T-cell (primary cell): ENCODE measurements around the gene TBX4. TPM values are rescaled to one million over a fixed set of nuclear protein-coding genes. Genes with fewer than 3 reads are reported as not detected.
"Not testable (repeated sequence)": the region's sequence is repeated elsewhere in the genome, so short reads cannot be mapped to it uniquely, and the experiment has no call there.

Source experiments
- ATAC-seq, 4 experiments: fragments of 200-7000 bp in 3 of 4; fragments of 150-1000 bp in 1 of 4; cut with Tn5 transposase; replicated peaks in 1 of 4; 1 replicate in 3 of 4; 2 replicates in 1 of 4; pipeline ENCODE4 v1.10.0; 2021; ENCODE audit warnings: moderate library complexity in 3 of 4, mild to moderate bottlenecking in 2 of 4, moderate number of reproducible peaks in 1 of 4
- CTCF ChIA-PET, 2 donors: fragments of 300-600 bp; sonication (Branson Sonifier 250); formaldehyde crosslinking; loops; one replicate each; lab custom pipeline; 2022; ENCODE audit warnings: antibody characterized with exemption in 2 of 2; lab: Charles Lee
- POLR2A ChIA-PET, 2 donors: fragments of 300-600 bp; sonication (Branson Sonifier 250); formaldehyde crosslinking; loops; one replicate each; lab custom pipeline; 2022; ENCODE audit warnings: antibody characterized with exemption in 2 of 2; lab: Charles Lee
- DNase-seq, 35 experiments: peaks; one replicate each; pipeline versions ENCODE4 v3.0.0 to v3.0.0-alpha.2; 2013 to 2023
- H3K27ac ChIP-seq: one replicate; pipeline ENCODE4 v1.5.1; 2013; ENCODE audit warnings: low read length
- H3K27me3 ChIP-seq, 2 experiments: replicated peaks in 1 of 2; 1 replicate in 1 of 2; 2 replicates in 1 of 2; pipeline versions ENCODE4 v1.6.1 to v1.7.0; 2013; ENCODE audit warnings: low read length in 1 of 2, mixed read lengths in 1 of 2; ENCODE audit not compliant: control insufficient read depth in 2 of 2, insufficient read depth in 2 of 2; ENCODE audit errors: extremely low read depth in 1 of 2
- H3K36me3 ChIP-seq, 2 donors: 1 replicate in 1 of 2; 2 replicates in 1 of 2; pipeline versions ENCODE4 v1.6.1 to v1.7.0; 2013; ENCODE audit warnings: low read length in 1 of 2; ENCODE audit not compliant: control insufficient read depth in 2 of 2, insufficient read depth in 1 of 2; ENCODE audit errors: extremely low read depth in 1 of 2
- H3K4me1 ChIP-seq, 2 experiments: 1 replicate in 1 of 2; 2 replicates in 1 of 2; pipeline versions ENCODE4 v1.6.1 to v1.7.0; 2013; ENCODE audit warnings: low read length in 2 of 2, mixed read lengths in 1 of 2; ENCODE audit not compliant: insufficient read depth in 2 of 2, control insufficient read depth in 1 of 2; ENCODE audit errors: extremely low read depth in 1 of 2
- H3K4me3 ChIP-seq, 2 donors: 1 replicate in 1 of 2; 2 replicates in 1 of 2; pipeline versions ENCODE4 v1.5.1 to v1.7.0; 2013; ENCODE audit warnings: mild to moderate bottlenecking in 2 of 2, low read length in 1 of 2, moderate library complexity in 1 of 2; ENCODE audit not compliant: control insufficient read depth in 1 of 2; ENCODE audit errors: extremely low read depth in 1 of 2
- H3K9me3 ChIP-seq: 2 replicates; pipeline ENCODE4 v1.7.0; 2013
- H3K27ac Mint-ChIP-seq, 2 donors: one replicate each; pipeline ENCODE4 v1.8.0; 2020 to 2021; ENCODE audit warnings: mild to moderate bottlenecking in 2 of 2, mixed read lengths in 2 of 2
- H3K27me3 Mint-ChIP-seq, 2 donors: one replicate each; pipeline ENCODE4 v1.8.0; 2021 to 2022; ENCODE audit warnings: mixed read lengths in 2 of 2
- H3K36me3 Mint-ChIP-seq: one replicate; pipeline ENCODE4 v1.8.0; 2021; ENCODE audit warnings: mixed read lengths
- H3K4me1 Mint-ChIP-seq, 3 donors: one replicate each; pipeline ENCODE4 v1.8.0; 2020 to 2022; ENCODE audit warnings: mixed read lengths in 3 of 3, mild to moderate bottlenecking in 1 of 3
- H3K4me3 Mint-ChIP-seq, 3 donors: one replicate each; pipeline ENCODE4 v1.8.0; 2020 to 2022; ENCODE audit warnings: mild to moderate bottlenecking in 3 of 3, mixed read lengths in 3 of 3, moderate library complexity in 3 of 3
- H3K9me3 Mint-ChIP-seq, 3 donors: one replicate each; pipeline ENCODE4 v1.8.0; 2020 to 2022; ENCODE audit warnings: mixed read lengths in 3 of 3
- WGBS: methylation state at CpG from one replicate; pipeline ENCODE4 v1.1.5; 2013; ENCODE audit warnings: missing lambda C conversion rate; ENCODE audit not compliant: insufficient coverage; 5-methylcytosine and 5-hydroxymethylcytosine counted together
- total RNA-seq, 35 experiments: library from RNA in 6 of 35; stranded (reverse) in 6 of 35; fragments of 120-200 nt in 1 of 35; gene quantifications; one replicate each; pipeline versions ENCODE4 v1.2.1 to v1.2.4 and lab custom pipeline; 2013 to 2026

Gene TBX4
- total RNA-seq, 5 donors from 2014 or later (not counting 1 experiment from before 2014, with no cell fraction given) = not detected

GRCh38 chr17:61488878-61489718 lies 36.9 kb downstream of the TBX4 start:
- Histone ChIP-seq H3K4me1 (no peaks in the 10 kb centered on the region), H3K27ac (no peak overlapping the region), H3K36me3 (no peaks in the 10 kb centered on the region), H3K9me3 (no peaks in the 10 kb centered on the region), H3K4me3 (no peak overlapping the region), H3K27me3 (peaks cover 0 to 20% of the 10 kb centered on the region in 2 experiments)
- Mint-ChIP-seq H3K4me3 (no peak overlapping the region), H3K4me1 (no peaks in the 10 kb centered on the region), H3K9me3 (no peaks in the 10 kb centered on the region), H3K27ac (no peak overlapping the region), H3K36me3 (no peaks in the 10 kb centered on the region), H3K27me3 (peaks cover 3 to 10% of the 10 kb centered on the region in 2 donors)
- 90% methylated on average over 9 of the region's 16 CpGs for WGBS
- DNase-seq (no peak), ATAC-seq (no peak)
- ChIA-PET POLR2A (no interaction called here), CTCF (no interaction called here)

- Histone ChIP-seq H3K36me3 (no peaks in the 10 kb centered on the region), H3K27ac (no peak overlapping the region), H3K4me1 (no peaks in the 10 kb centered on the region), H3K4me3 (no peak overlapping the region), H3K27me3 (peaks cover 0 to 22% of the 10 kb centered on the region in 2 experiments), H3K9me3 (no peaks in the 10 kb centered on the region)
- H3K27ac Mint-ChIP-seq = no peak overlapping the region
- no peaks in the 10 kb centered on the region for H3K36me3 Mint-ChIP-seq
- H3K9me3 Mint-ChIP-seq = no peaks in the 10 kb centered on the region
- 90% methylated on average over 9 of the region's 12 CpGs for WGBS
- H3K4me3 Mint-ChIP-seq = no peak overlapping the region
- ATAC-seq (no peak), DNase-seq (no peak)
- peaks cover 3 to 16% of the 10 kb centered on the region in 2 donors for H3K27me3 Mint-ChIP-seq
- no peaks in the 10 kb centered on the region for H3K4me1 Mint-ChIP-seq
- ChIA-PET CTCF (no interaction called here), POLR2A (no interaction called here)
Observed at GRCh38 chr17:61489719-61490490, 37.7 kb downstream of the TBX4 start.

- no peak overlapping the region for H3K4me3 Mint-ChIP-seq
- no peaks in the 10 kb centered on the region for H3K9me3 ChIP-seq
- no peak overlapping the region for H3K27ac Mint-ChIP-seq
- POLR2A ChIA-PET = no interaction called here
- H3K36me3 ChIP-seq = no peaks in the 10 kb centered on the region
- peaks cover 0 to 2% (median 0%) of the 10 kb centered on the region in 3 donors for H3K4me1 Mint-ChIP-seq
- no peaks in the 10 kb centered on the region for H3K4me1 ChIP-seq
- H3K27me3 ChIP-seq = peaks cover 0 to 24% of the 10 kb centered on the region in 2 experiments
- ATAC-seq (no peak), DNase-seq (no peak)
- CTCF ChIA-PET = no interaction called here
- H3K9me3 Mint-ChIP-seq = no peaks in the 10 kb centered on the region
- H3K4me3 ChIP-seq = no peak overlapping the region
- no peak overlapping the region for H3K27ac ChIP-seq
- peaks cover 3 to 12% of the 10 kb centered on the region in 2 donors for H3K27me3 Mint-ChIP-seq
- 85% methylated on average over 3 of the region's 5 CpGs for WGBS
- no peaks in the 10 kb centered on the region for H3K36me3 Mint-ChIP-seq
Observed at GRCh38 chr17:61490540-61490975, 38.3 kb downstream of the TBX4 start.

GRCh38 chr17:61491981-61492380 lies 39.8 kb downstream of the TBX4 start:
- peaks cover 0 to 23% of the 10 kb centered on the region in 2 experiments for H3K27me3 ChIP-seq
- no peaks in the 10 kb centered on the region for H3K9me3 ChIP-seq
- H3K4me1 Mint-ChIP-seq = peaks cover 0 to 8% (median 0%) of the 10 kb centered on the region in 3 donors
- no peak overlapping the region for H3K27ac ChIP-seq
- H3K4me3 ChIP-seq = no peak overlapping the region
- H3K27ac Mint-ChIP-seq = no peak overlapping the region
- no peak for DNase-seq
- H3K9me3 Mint-ChIP-seq = no peaks in the 10 kb centered on the region
- ATAC-seq = no peak
- H3K4me1 ChIP-seq = no peaks in the 10 kb centered on the region
- WGBS = no CpG with 5 or more reads among the region's 3 CpGs
- H3K4me3 Mint-ChIP-seq = no peak overlapping the region
- ChIA-PET CTCF (no interaction called here), POLR2A (no interaction called here)
- no peaks in the 10 kb centered on the region for H3K36me3 ChIP-seq
- no peaks in the 10 kb centered on the region for H3K36me3 Mint-ChIP-seq
- H3K27me3 Mint-ChIP-seq = peaks cover 0 to 9% of the 10 kb centered on the region in 2 donors

GRCh38 chr17:61492759-61493526 lies 40.7 kb downstream of the TBX4 start:
- ATAC-seq = no peak

GRCh38 chr17:61493830-61494324 lies 41.7 kb downstream of the TBX4 start:
- H3K4me3 ChIP-seq, ATAC-seq, H3K36me3 Mint-ChIP-seq, H3K4me3 Mint-ChIP-seq, H3K9me3 ChIP-seq, H3K4me1 ChIP-seq, H3K27ac ChIP-seq, H3K36me3 ChIP-seq, DNase-seq, H3K27ac Mint-ChIP-seq, H3K4me1 Mint-ChIP-seq, CTCF ChIA-PET, H3K9me3 Mint-ChIP-seq, POLR2A ChIA-PET: not testable (repeated sequence)
- peaks cover 0 to 18% of the 10 kb centered on the region in 2 experiments for H3K27me3 ChIP-seq
- WGBS = 88% methylated on average over 1 of the region's 7 CpGs
- H3K27me3 Mint-ChIP-seq = peaks cover 4 to 15% of the 10 kb centered on the region in 2 donors

More at GRCh38 chr17:61492759-61493526, 40.7 kb downstream of the TBX4 start:
- Mint-ChIP-seq H3K9me3 (no peaks in the 10 kb centered on the region), H3K27me3 (peaks cover 4 to 13% of the 10 kb centered on the region in 2 donors), H3K4me1 (peaks cover 0 to 8% (median 0%) of the 10 kb centered on the region in 3 donors), H3K4me3 (no peak overlapping the region), H3K27ac (no peak overlapping the region), H3K36me3 (no peaks in the 10 kb centered on the region)
- Histone ChIP-seq H3K4me3 (no peak overlapping the region), H3K9me3 (no peaks in the 10 kb centered on the region), H3K36me3 (no peaks in the 10 kb centered on the region), H3K27me3 (peaks cover 0 to 18% of the 10 kb centered on the region in 2 experiments), H3K27ac (no peak overlapping the region), H3K4me1 (no peaks in the 10 kb centered on the region)
- 88% methylated on average over 6 of the region's 8 CpGs for WGBS
- ChIA-PET CTCF (no interaction called here), POLR2A (no interaction called here)
- no peak for DNase-seq
